ENCODE measurements around the gene LYL1. TPM values are rescaled to one million over a fixed set of nuclear protein-coding genes. Genes with fewer than 3 reads are reported as not detected.
"Not testable (repeated sequence)": the region's sequence is repeated elsewhere in the genome, so short reads cannot be mapped to it uniquely, and the experiment has no call there.

The LYL1 gene
- total and polyA plus RNA-seq, 2 donors (not counting 1 experiment from before 2014, with no cell fraction given), result 112 to 125 TPM

DNA sequence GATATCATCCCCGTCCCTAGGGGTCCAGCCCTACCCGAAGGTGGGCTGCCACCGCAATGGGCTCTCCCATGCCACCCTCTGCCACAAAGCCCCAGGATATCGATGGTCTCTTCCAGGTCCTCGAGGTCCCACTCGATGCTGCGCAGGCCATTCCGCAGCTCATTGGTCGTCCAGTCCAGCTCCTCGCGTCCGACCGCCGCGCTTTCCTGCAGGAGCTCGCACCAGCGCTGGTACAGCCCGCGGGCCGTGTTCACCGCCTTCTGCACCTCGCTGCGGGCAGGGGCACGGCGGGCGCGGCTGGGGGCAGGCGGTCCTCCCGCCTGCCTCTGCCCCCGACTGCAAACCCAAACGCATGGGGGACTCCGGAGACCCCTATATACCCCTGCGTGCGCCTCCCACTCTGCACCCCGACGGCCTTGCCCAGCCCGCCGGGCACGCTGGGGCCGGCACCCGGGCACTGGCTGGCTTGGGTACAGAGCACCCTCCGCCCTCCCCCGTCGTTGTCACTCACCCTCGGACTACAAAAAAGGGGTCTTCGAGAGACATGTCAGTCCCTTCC, 47.0 kb upstream of the LYL1 start:
- H3K9ac ChIP-seq (ENCODE audit: low read length), result peak overlapping the region; percentile 97
- no peak for DNase-seq
- no peaks in the 10 kb centered on the region for H3K27me3 ChIP-seq (replicated peaks in 1 of 4; ENCODE audit: control extremely low read depth in 1 of 4, control insufficient read depth in 3 of 4, insufficient read depth in 4 of 4, low read length in 3 of 4)
- peaks cover 69% of the 10 kb centered on the region for H3K79me2 ChIP-seq (ENCODE audit: control insufficient read depth, insufficient read depth, low read length)
- Mint-ChIP-seq H3K4me3 (peak overlapping the region; percentile 92), H3K4me1 (peaks cover 31% of the 10 kb centered on the region), H3K27ac (peak overlapping the region; percentile 94), H3K27me3 (no peaks in the 10 kb centered on the region), H3K9me3 (ENCODE audit: insufficient read depth) (no peaks in the 10 kb centered on the region)
- H3K4me1 ChIP-seq (ENCODE audit: control insufficient read depth in 2 of 2, insufficient read depth in 2 of 2, low read length in 2 of 2), result peaks cover 9 to 29% of the 10 kb centered on the region in 2 donors
- ChIA-PET POLR2A (interaction anchor here (0.6 to 2.8 kb wide), 11 partner anchors 8 to 112 kb away, joined by 3 to 22 read pairs (median 7); partner anchors contain the start of gene NACC1), CTCF (interaction anchor here (0.7 to 2.5 kb wide), 13 partner anchors 19 to 713 kb away, joined by 3 to 32 read pairs (median 4); no protein-coding TSS in a partner anchor)
- H3K4me3 ChIP-seq (ENCODE audit: control extremely low read depth in 1 of 5, extremely low read depth in 1 of 5, insufficient read depth in 1 of 5, low read depth in 2 of 5, low read length in 4 of 5), result peak overlapping the region; percentile 60 to 100 (median 98)
- H3K36me3 ChIP-seq (replicated peaks in 1 of 2; ENCODE audit: control extremely low read depth in 1 of 2, control insufficient read depth in 1 of 2, extremely low read depth in 1 of 2, insufficient read depth in 2 of 2, low read length in 1 of 2), result peaks cover 0 to 15% of the 10 kb centered on the region in 2 experiments
- peak overlapping the region; percentile 95 for H3K4me2 ChIP-seq (replicated peaks; ENCODE audit: low read depth, low read length, poor library complexity, severe bottlenecking)
- TF ChIP-seq, protein P1, sequence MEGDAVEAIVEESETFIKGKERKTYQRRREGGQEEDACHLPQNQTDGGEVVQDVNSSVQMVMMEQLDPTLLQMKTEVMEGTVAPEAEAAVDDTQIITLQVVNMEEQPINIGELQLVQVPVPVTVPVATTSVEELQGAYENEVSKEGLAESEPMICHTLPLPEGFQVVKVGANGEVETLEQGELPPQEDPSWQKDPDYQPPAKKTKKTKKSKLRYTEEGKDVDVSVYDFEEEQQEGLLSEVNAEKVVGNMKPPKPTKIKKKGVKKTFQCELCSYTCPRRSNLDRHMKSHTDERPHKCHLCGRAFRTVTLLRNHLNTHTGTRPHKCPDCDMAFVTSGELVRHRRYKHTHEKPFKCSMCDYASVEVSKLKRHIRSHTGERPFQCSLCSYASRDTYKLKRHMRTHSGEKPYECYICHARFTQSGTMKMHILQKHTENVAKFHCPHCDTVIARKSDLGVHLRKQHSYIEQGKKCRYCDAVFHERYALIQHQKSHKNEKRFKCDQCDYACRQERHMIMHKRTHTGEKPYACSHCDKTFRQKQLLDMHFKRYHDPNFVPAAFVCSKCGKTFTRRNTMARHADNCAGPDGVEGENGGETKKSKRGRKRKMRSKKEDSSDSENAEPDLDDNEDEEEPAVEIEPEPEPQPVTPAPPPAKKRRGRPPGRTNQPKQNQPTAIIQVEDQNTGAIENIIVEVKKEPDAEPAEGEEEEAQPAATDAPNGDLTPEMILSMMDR (IDR thresholded peaks at IDR 0.05), result no peak
- no peak for TF ChIP-seq EZH2 (IDR thresholded peaks at IDR 0.05; ENCODE audit: borderline replicate concordance, insufficient read depth, low read depth, low read length, poor library complexity, severe bottlenecking)
- ATAC-seq (ENCODE audit: low read depth), result peak; percentile 2
- H4K20me1 ChIP-seq (ENCODE audit: control insufficient read depth, insufficient read depth, low read length, poor library complexity, severe bottlenecking), result peaks cover 19% of the 10 kb centered on the region
- 2% methylated on average over 42 of the region's 46 CpGs for WGBS (ENCODE audit: insufficient coverage)
- H3K27ac ChIP-seq (ENCODE audit: low read length in 2 of 2), result peak overlapping the region; percentile 43 to 96
- intact Hi-C loops (cut with micrococcal nuclease), result loop anchor here (1.0 to 5.0 kb wide), 6 partner anchors 17 to 987 kb away; partner anchors contain the start of genes ASF1B and NACC1
- H2AFZ ChIP-seq (ENCODE audit: insufficient read depth, low read depth, low read length, poor library complexity, severe bottlenecking), result peak overlapping the region; percentile 97
- H3K9me3 ChIP-seq (ENCODE audit: control extremely low read depth in 1 of 3, control insufficient read depth in 2 of 3, insufficient read depth in 1 of 3, low read length in 2 of 3), result no peaks in the 10 kb centered on the region

- Histone ChIP-seq H3K36me3 (replicated peaks in 1 of 2; ENCODE audit: control extremely low read depth in 1 of 2, control insufficient read depth in 1 of 2, extremely low read depth in 1 of 2, insufficient read depth in 2 of 2, low read length in 1 of 2) (peaks cover 0 to 16% of the 10 kb centered on the region in 2 experiments), H3K4me1 (ENCODE audit: control insufficient read depth in 2 of 2, insufficient read depth in 2 of 2, low read length in 2 of 2) (peaks cover 9 to 29% of the 10 kb centered on the region in 2 donors), H3K9ac (ENCODE audit: low read length) (peak overlapping the region; percentile 97), H3K4me3 (ENCODE audit: control extremely low read depth in 1 of 5, extremely low read depth in 1 of 5, insufficient read depth in 1 of 5, low read depth in 2 of 5, low read length in 4 of 5) (peak overlapping the region; percentile 60 to 100 (median 98)), H3K4me2 (replicated peaks; ENCODE audit: low read depth, low read length, poor library complexity, severe bottlenecking) (peak overlapping the region; percentile 95), H2AFZ (ENCODE audit: insufficient read depth, low read depth, low read length, poor library complexity, severe bottlenecking) (peak overlapping the region; percentile 97), H4K20me1 (ENCODE audit: control insufficient read depth, insufficient read depth, low read length, poor library complexity, severe bottlenecking) (peaks cover 18% of the 10 kb centered on the region), H3K79me2 (ENCODE audit: control insufficient read depth, insufficient read depth, low read length) (peaks cover 69% of the 10 kb centered on the region)
- CTCF ChIA-PET, result interaction anchor here (0.9 to 2.5 kb wide), 7 partner anchors 19 to 687 kb away, joined by 3 to 32 read pairs (median 7); no protein-coding TSS in a partner anchor
- intact Hi-C loops (cut with micrococcal nuclease); H3K9me3 ChIP-seq (ENCODE audit: control extremely low read depth in 1 of 3, control insufficient read depth in 2 of 3, insufficient read depth in 1 of 3, low read length in 2 of 3); H3K9me3 Mint-ChIP-seq (ENCODE audit: insufficient read depth); ATAC-seq (ENCODE audit: low read depth); DNase-seq; H3K27me3 ChIP-seq (replicated peaks in 1 of 4; ENCODE audit: control extremely low read depth in 1 of 4, control insufficient read depth in 3 of 4, insufficient read depth in 4 of 4, low read length in 3 of 4); H3K27ac ChIP-seq (ENCODE audit: low read length in 2 of 2); H3K27me3 Mint-ChIP-seq: not testable (repeated sequence)
- Mint-ChIP-seq H3K4me3 (peak overlapping the region; percentile 92), H3K27ac (peak overlapping the region; percentile 94), H3K4me1 (peaks cover 31% of the 10 kb centered on the region)
- WGBS (ENCODE audit: insufficient coverage), result 53% methylated on average over 14 of the region's 17 CpGs
- POLR2A ChIA-PET, result interaction anchor here (0.6 to 2.8 kb wide), 7 partner anchors 8 to 491 kb away, joined by 3 to 22 read pairs (median 7); partner anchors contain the start of gene NACC1
These were observed 46.5 kb upstream of the LYL1 start for GRCh38 chr19:13149173-13149627.
